ENCODE results near the gene ETV7.
"Not testable (repeated sequence)": the region's sequence is repeated elsewhere in the genome, so short reads cannot be mapped to it uniquely, and the experiment has no call there.

The ETV7 gene

GRCh38 chr6:36364669-36365479 is 22.6 kb downstream of the ETV7 start:
- peak; percentile 69 for DNase-seq (ENCODE audit: low read depth)
- TF ChIP-seq CTCF (conservative IDR thresholded peaks at IDR 0.05; ENCODE audit: low read depth, low read length) = no peak
- no peak overlapping the region for H3K4me3 ChIP-seq (ENCODE audit: low read depth, low read length)

- not testable (repeated sequence) for DNase-seq (ENCODE audit: low read depth); H3K4me3 ChIP-seq (ENCODE audit: low read depth, low read length)
Observed at GRCh38 chr6:36364061-36364635, 23.3 kb downstream of the ETV7 start.

GRCh38 chr6:36363371-36363752 is 24.1 kb downstream of the ETV7 start:
- not testable (repeated sequence) for H3K4me3 ChIP-seq (ENCODE audit: low read depth, low read length); DNase-seq (ENCODE audit: low read depth)

GRCh38 chr6:36362551-36363370 is 24.7 kb downstream of the ETV7 start:
- no peak overlapping the region for H3K4me3 ChIP-seq (ENCODE audit: low read depth, low read length)
- TF ChIP-seq CTCF (conservative IDR thresholded peaks at IDR 0.05; ENCODE audit: low read depth, low read length) = no peak
- DNase-seq (ENCODE audit: low read depth) = no peak

GRCh38 chr6:36361071-36361470 is 26.4 kb downstream of the ETV7 start:
- no peak overlapping the region for H3K4me3 ChIP-seq (ENCODE audit: low read depth, low read length)
- no peak for DNase-seq (ENCODE audit: low read depth)
- TF ChIP-seq CTCF (conservative IDR thresholded peaks at IDR 0.05; ENCODE audit: low read depth, low read length) = no peak

GRCh38 chr6:36360241-36361054 is 27.0 kb downstream of the ETV7 start:
- peak; percentile 87 for DNase-seq (ENCODE audit: low read depth)
- TF ChIP-seq CTCF (conservative IDR thresholded peaks at IDR 0.05; ENCODE audit: low read depth, low read length) = peak; percentile 87
- H3K4me3 ChIP-seq (ENCODE audit: low read depth, low read length) = no peak overlapping the region

- no peak for TF ChIP-seq CTCF (conservative IDR thresholded peaks at IDR 0.05; ENCODE audit: low read depth, low read length)
- peak; percentile 85 for DNase-seq (ENCODE audit: low read depth)
- no peak overlapping the region for H3K4me3 ChIP-seq (ENCODE audit: low read depth, low read length)
Observed at GRCh38 chr6:36358226-36358915, 29.1 kb downstream of the ETV7 start.
